Effector CD4-positive, alpha-beta T cell (primary cell): Measurements from ENCODE around the gene TRIM72.
"Not testable (repeated sequence)": the region's sequence is repeated elsewhere in the genome, so short reads cannot be mapped to it uniquely, and the experiment has no call there.

Experiments used
- DNase-seq: peaks from one replicate; pipeline ENCODE4 v3.0.0-alpha.2; 2020

TRIM72 gene

GRCh38 chr16:31215287-31216162, 1.6 kb downstream of the TRIM72 start:
- no peak for DNase-seq

GRCh38 chr16:31216422-31217135, 2.7 kb downstream of the TRIM72 start, which contains the start of gene PYDC1:
TSS of gene PYDC1 (minus strand) at chr16:31217135. CDS start at chr16:31217028, 107 bp downstream.
- no peak for DNase-seq

GRCh38 chr16:31217136-31217530, 3.2 kb downstream of the TRIM72 start:
- no peak for DNase-seq

- DNase-seq, result no peak
Observed at GRCh38 chr16:31219154-31219741, 5.3 kb downstream of the TRIM72 start.

GRCh38 chr16:31221357-31222160, 7.6 kb downstream of the TRIM72 start:
- DNase-seq, result no peak

GRCh38 chr16:31223044-31223443, 9.1 kb downstream of the TRIM72 start:
- DNase-seq, result no peak

- no peak for DNase-seq
Observed at GRCh38 chr16:31224092-31224955, 10.4 kb downstream of the TRIM72 start.

- no peak for DNase-seq
Observed at GRCh38 chr16:31225193-31225592, 11.3 kb downstream of the TRIM72 start.

GRCh38 chr16:31228206-31228605, 14.3 kb downstream of the TRIM72 start:
- no peak for DNase-seq

- no peak for DNase-seq
Observed at GRCh38 chr16:31229501-31229900, 15.6 kb downstream of the TRIM72 start.

- DNase-seq, result no peak
Observed at GRCh38 chr16:31238041-31238440, 24.1 kb downstream of the TRIM72 start.

- no peak for DNase-seq
Observed at GRCh38 chr16:31242206-31242605, 28.3 kb downstream of the TRIM72 start.

- DNase-seq, result no peak
Observed at GRCh38 chr16:31243734-31244670, 30.1 kb downstream of the TRIM72 start.

- not testable (repeated sequence) for DNase-seq
Observed at GRCh38 chr16:31245598-31245997, 31.7 kb downstream of the TRIM72 start.

- DNase-seq, result no peak
Observed at GRCh38 chr16:31246296-31246695, 32.4 kb downstream of the TRIM72 start.

GRCh38 chr16:31248344-31248743, 34.4 kb downstream of the TRIM72 start:
- no peak for DNase-seq

GRCh38 chr16:31250782-31251384, 37.0 kb downstream of the TRIM72 start:
- no peak for DNase-seq

- no peak for DNase-seq
Observed at GRCh38 chr16:31251435-31251834, 37.5 kb downstream of the TRIM72 start.

GRCh38 chr16:31253642-31254045, 39.7 kb downstream of the TRIM72 start:
- DNase-seq, result no peak

- DNase-seq, result no peak
Observed at GRCh38 chr16:31256466-31256865, 42.5 kb downstream of the TRIM72 start.
